Inflammatory macrophage treated with lipopolysaccharide for 1 hour (primary cell): ENCODE data around the gene CLOCK.
A peak's percentile ranks its signal among the peaks of the same experiment; 100 is the strongest.
"Not testable (repeated sequence)": the region's sequence is repeated elsewhere in the genome, so short reads cannot be mapped to it uniquely, and the experiment has no call there.

Experiments used
- DNase-seq, 2 donors: peaks; one replicate each; pipeline ENCODE4 v3.0.0-alpha.2; 2020 to 2022

Gene CLOCK

GRCh38 chr4:55546756-55547465 lies at the start of gene CLOCK:
Gene CLOCK, minus strand, starts transcription at chr4:55546909. Its CDS starts 64,124 bp downstream, at chr4:55482785.
- peak; percentile 68 to 81 for DNase-seq

GRCh38 chr4:55592014-55592413 lies 45.3 kb upstream of the CLOCK start, which contains the start of gene PDCL2:
Gene PDCL2, minus strand, starts transcription at chr4:55592245. Its CDS starts 136 bp downstream, at chr4:55592109.
- no peak for DNase-seq

GRCh38 chr4:55588160-55588559 lies 41.5 kb upstream of the CLOCK start:
- DNase-seq: no peak

GRCh38 chr4:55582773-55583172 lies 36.1 kb upstream of the CLOCK start:
- DNase-seq: not testable (repeated sequence)

GRCh38 chr4:55578341-55579010 lies 31.8 kb upstream of the CLOCK start:
- peak; percentile 58 to 71 for DNase-seq

GRCh38 chr4:55575513-55575912 lies 28.8 kb upstream of the CLOCK start:
- no peak for DNase-seq

- DNase-seq: no peak
These were observed 27.5 kb upstream of the CLOCK start for GRCh38 chr4:55574252-55574651.

- peak; percentile 40 to 57 for DNase-seq
These were observed 25.1 kb upstream of the CLOCK start for GRCh38 chr4:55571806-55572205.

- DNase-seq: no peak
These were observed 22.3 kb upstream of the CLOCK start for GRCh38 chr4:55568905-55569504.

GRCh38 chr4:55561889-55562288 lies 15.2 kb upstream of the CLOCK start:
- peak; percentile 74 to 75 for DNase-seq

GRCh38 chr4:55560096-55560495 lies 13.4 kb upstream of the CLOCK start:
- DNase-seq: no peak

GRCh38 chr4:55554453-55555030 lies 7.8 kb upstream of the CLOCK start:
- peak in 1 of 2 donors; percentile 15 for DNase-seq

GRCh38 chr4:55553441-55554201 lies 6.9 kb upstream of the CLOCK start:
- DNase-seq: no peak

- DNase-seq: not testable (repeated sequence)
These were observed 5.3 kb upstream of the CLOCK start for GRCh38 chr4:55551964-55552363.

GRCh38 chr4:55549888-55550287 lies 3.2 kb upstream of the CLOCK start:
- DNase-seq: no peak

GRCh38 chr4:55547918-55548317 lies 1.2 kb upstream of the CLOCK start:
- DNase-seq: no peak

GRCh38 chr4:55547466-55547770 lies 709 bp upstream of the CLOCK start:
- DNase-seq: no peak

GRCh38 chr4:55546506-55546755 lies 278 bp downstream of the CLOCK start:
- no peak for DNase-seq

GRCh38 chr4:55545641-55546505 lies 836 bp downstream of the CLOCK start:
- peak; percentile 70 to 83 for DNase-seq

GRCh38 chr4:55545151-55545550 lies 1.6 kb downstream of the CLOCK start:
- DNase-seq: no peak

GRCh38 chr4:55543858-55544257 lies 2.9 kb downstream of the CLOCK start:
- DNase-seq: no peak

- no peak for DNase-seq
These were observed 6.4 kb downstream of the CLOCK start for GRCh38 chr4:55540271-55540670.
